HG03025 (cell line): ENCODE data around the gene DDC.
A peak's percentile ranks its signal among the peaks of the same experiment; 100 is the strongest.
"Not testable (repeated sequence)": the region's sequence is repeated elsewhere in the genome, so short reads cannot be mapped to it uniquely, and the experiment has no call there.

Experiments
- ATAC-seq: cut with Tn5 transposase; IDR thresholded peaks from one replicate; pipeline ENCODE4 v1.9.1; 2021; ENCODE audit warnings: mild to moderate bottlenecking, moderate library complexity; ENCODE audit not compliant: unreplicated experiment, low FRiP score

The DDC gene

GRCh38 chr7:50462361-50462760 is 102.8 kb downstream of the DDC start:
- ATAC-seq, result no peak

GRCh38 chr7:50461695-50462094 is 103.5 kb downstream of the DDC start:
- no peak for ATAC-seq

- not testable (repeated sequence) for ATAC-seq
Observed at GRCh38 chr7:50459183-50459582, 106.0 kb downstream of the DDC start.

GRCh38 chr7:50458651-50459050 is 106.6 kb downstream of the DDC start:
- not testable (repeated sequence) for ATAC-seq

GRCh38 chr7:50456371-50457123 is 108.7 kb downstream of the DDC start:
- ATAC-seq, result no peak

GRCh38 chr7:50455658-50456057 is 109.5 kb downstream of the DDC start:
- no peak for ATAC-seq

- ATAC-seq, result no peak
Observed at GRCh38 chr7:50454968-50455367, 110.2 kb downstream of the DDC start.

GRCh38 chr7:50450590-50451032 is 114.6 kb downstream of the DDC start:
- ATAC-seq, result peak; percentile 20

- peak; percentile 92 for ATAC-seq
Observed at GRCh38 chr7:50449881-50450589, 115.2 kb downstream of the DDC start, which contains the start of gene FIGNL1. Gene FIGNL1, minus strand, starts transcription at chr7:50450350. Its CDS starts 3,063 bp downstream, at chr7:50447287.

- ATAC-seq, result no peak
Observed at GRCh38 chr7:50449501-50449880, 115.7 kb downstream of the DDC start.

- no peak for ATAC-seq
Observed at GRCh38 chr7:50448823-50449222, 116.4 kb downstream of the DDC start.

GRCh38 chr7:50446542-50446960 is 118.7 kb downstream of the DDC start:
- no peak for ATAC-seq

GRCh38 chr7:50436133-50436806 is 128.9 kb downstream of the DDC start:
- ATAC-seq, result no peak

GRCh38 chr7:50431722-50432305 is 133.4 kb downstream of the DDC start:
- ATAC-seq, result no peak

GRCh38 chr7:50431316-50431715 is 133.9 kb downstream of the DDC start:
- no peak for ATAC-seq

GRCh38 chr7:50428911-50429310 is 136.3 kb downstream of the DDC start:
- ATAC-seq, result no peak

GRCh38 chr7:50427518-50427917 is 137.7 kb downstream of the DDC start:
- ATAC-seq, result no peak

- ATAC-seq, result no peak
Observed at GRCh38 chr7:50426280-50427045, 138.7 kb downstream of the DDC start.

GRCh38 chr7:50425318-50425717 is 139.9 kb downstream of the DDC start:
- no peak for ATAC-seq

GRCh38 chr7:50423860-50424259 is 141.3 kb downstream of the DDC start:
- ATAC-seq, result no peak
